Testis (tissue), 3 donors: ENCODE results near the gene CTIF. TPM values are rescaled to one million over a fixed set of nuclear protein-coding genes. Genes with fewer than 3 reads are reported as not detected.

Experiments
- DNase-seq: peaks from one replicate; pipeline ENCODE4 v3.0.0-alpha.2; 2019
- H3K27ac ChIP-seq, 2 donors: fragments of 200-600 bp; sonication (generic); one replicate each; pipeline ENCODE4 v1.5.1; 2019
- H3K27me3 ChIP-seq: fragments of 200-600 bp; sonication (generic); one replicate; pipeline ENCODE4 v1.5.1; 2019
- H3K36me3 ChIP-seq: fragments of 200-600 bp; sonication (generic); one replicate; pipeline ENCODE4 v1.5.1; 2017; ENCODE audit warnings: low read depth; ENCODE audit errors: missing control alignments
- H3K4me1 ChIP-seq: fragments of 200-600 bp; sonication (generic); one replicate; pipeline ENCODE4 v1.5.1; 2019
- H3K4me3 ChIP-seq, 2 donors: fragments of 200-600 bp; sonication (generic); one replicate each; pipeline ENCODE4 v1.5.1; 2017 to 2019
- H3K9me3 ChIP-seq: fragments of 200-600 bp; sonication (generic); one replicate; pipeline ENCODE4 v1.5.1; 2017
- POLR2A ChIP-seq: fragments of 450-650 bp; IDR thresholded peaks from one replicate; pipeline ENCODE4 v1.6.1; 2017; ENCODE audit warnings: antibody characterized with exemption, mild to moderate bottlenecking, moderate library complexity
- WGBS, 2 donors: methylation state at CpG; one replicate each; pipeline ENCODE4 v1.1.5; 2018; 5-methylcytosine and 5-hydroxymethylcytosine counted together
- intact Hi-C: fragments of 100-400 bp; cut with DNase I; formaldehyde crosslinking; loops from one replicate; pipeline ENCODE4 v1.15.1; 2023; ENCODE audit warnings: low total_unique reads
- polyA plus RNA-seq: library from polyadenylated mRNA; stranded (reverse); fragments of 350-450 nt; fragmentation: Illumina TruSeq; extraction: RNeasy Lipid Tissue Mini Kit (QIAGEN cat#74804); gene quantifications from one replicate; pipeline ENCODE4 v1.2.3, GENCODE V29; 2014; ENCODE audit warnings: low read depth, low replicate concordance; ENCODE audit not compliant: insufficient read depth
- total RNA-seq, 2 donors: library from RNA; depleted of rRNA; stranded (reverse); fragments of >200 nt; gene quantifications; one replicate each; pipeline ENCODE4 v1.2.3, GENCODE V29; 2016
- TF ChIP-seq, protein P1 (sequence below), 3 experiments: fragments of 450-650 bp in 2 of 3; fragments of 200-600 bp in 1 of 3; sonication (generic) in 1 of 3; IDR thresholded peaks; one replicate each; pipeline ENCODE4 v1.5.1; 2016 to 2019; ENCODE audit warnings: antibody characterized with exemption in 3 of 3, mild to moderate bottlenecking in 2 of 3, moderate library complexity in 1 of 3

The CTIF gene
- total and polyA plus RNA-seq, 3 donors from 2014 or later = 33.8 to 41.5 (median 35.6) TPM

GRCh38 chr18:48660346-48661228, 121.8 kb downstream of the CTIF start:
- peaks cover 16% of the 10 kb centered on the region for H3K4me1 ChIP-seq
- no peak for DNase-seq
- no peak overlapping the region for H3K27ac ChIP-seq
- no peaks in the 10 kb centered on the region for H3K27me3 ChIP-seq
- 65 to 68% methylated on average over 6 to 7 of the region's 7 CpGs for WGBS, 2 donors
- TF ChIP-seq POLR2A = no peak
- TF ChIP-seq, protein P1, sequence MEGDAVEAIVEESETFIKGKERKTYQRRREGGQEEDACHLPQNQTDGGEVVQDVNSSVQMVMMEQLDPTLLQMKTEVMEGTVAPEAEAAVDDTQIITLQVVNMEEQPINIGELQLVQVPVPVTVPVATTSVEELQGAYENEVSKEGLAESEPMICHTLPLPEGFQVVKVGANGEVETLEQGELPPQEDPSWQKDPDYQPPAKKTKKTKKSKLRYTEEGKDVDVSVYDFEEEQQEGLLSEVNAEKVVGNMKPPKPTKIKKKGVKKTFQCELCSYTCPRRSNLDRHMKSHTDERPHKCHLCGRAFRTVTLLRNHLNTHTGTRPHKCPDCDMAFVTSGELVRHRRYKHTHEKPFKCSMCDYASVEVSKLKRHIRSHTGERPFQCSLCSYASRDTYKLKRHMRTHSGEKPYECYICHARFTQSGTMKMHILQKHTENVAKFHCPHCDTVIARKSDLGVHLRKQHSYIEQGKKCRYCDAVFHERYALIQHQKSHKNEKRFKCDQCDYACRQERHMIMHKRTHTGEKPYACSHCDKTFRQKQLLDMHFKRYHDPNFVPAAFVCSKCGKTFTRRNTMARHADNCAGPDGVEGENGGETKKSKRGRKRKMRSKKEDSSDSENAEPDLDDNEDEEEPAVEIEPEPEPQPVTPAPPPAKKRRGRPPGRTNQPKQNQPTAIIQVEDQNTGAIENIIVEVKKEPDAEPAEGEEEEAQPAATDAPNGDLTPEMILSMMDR (IDR thresholded peaks at IDR 0.05) = no peak
- H3K36me3 ChIP-seq = no peaks in the 10 kb centered on the region
- H3K4me3 ChIP-seq = no peak overlapping the region
- intact Hi-C loops = loop anchor here (5.0 kb wide), 1 partner anchor 183 kb away; no protein-coding TSS in a partner anchor
- no peaks in the 10 kb centered on the region for H3K9me3 ChIP-seq

DNA sequence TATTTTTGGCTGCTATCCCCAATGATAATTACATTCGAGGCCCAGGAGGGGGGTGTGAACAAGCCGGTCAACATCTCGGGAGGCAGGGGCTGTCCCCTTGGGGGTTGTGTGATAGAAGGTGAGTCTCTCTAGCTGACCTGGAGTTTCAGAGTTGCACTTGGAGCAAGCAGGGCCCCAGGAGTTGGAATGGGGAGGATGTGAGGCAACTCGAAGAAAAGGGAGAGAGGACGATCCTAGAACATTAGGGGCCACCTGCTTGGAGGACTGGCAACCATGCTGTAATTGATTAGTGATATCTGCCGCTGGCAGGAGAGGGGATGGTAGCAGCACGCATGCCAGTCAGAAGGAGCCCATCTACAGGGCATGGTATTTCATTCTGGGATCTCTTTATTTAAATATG, 122.6 kb downstream of the CTIF start:
- WGBS, 2 donors = 62 to 65% methylated on average over 7 of the region's 7 CpGs
- TF ChIP-seq POLR2A = no peak
- TF ChIP-seq, protein P1 (IDR thresholded peaks at IDR 0.05) = no peak
- no peak for DNase-seq

GRCh38 chr18:48662011-48662661, 123.3 kb downstream of the CTIF start:
- H3K4me1 ChIP-seq = peaks cover 13% of the 10 kb centered on the region
- no peak for DNase-seq
- no peaks in the 10 kb centered on the region for H3K9me3 ChIP-seq
- H3K4me3 ChIP-seq = no peak overlapping the region
- no peaks in the 10 kb centered on the region for H3K36me3 ChIP-seq
- no peak overlapping the region for H3K27ac ChIP-seq
- H3K27me3 ChIP-seq = no peaks in the 10 kb centered on the region
- TF ChIP-seq POLR2A = no peak
- TF ChIP-seq, protein P1 (IDR thresholded peaks at IDR 0.05) = no peak
- intact Hi-C loops = loop anchor here (5.0 kb wide), 1 partner anchor 185 kb away; no protein-coding TSS in a partner anchor
- 51 to 56% methylated on average over 9 of the region's 9 CpGs for WGBS, 2 donors

More for the DNA sequence above, 122.6 kb downstream of the CTIF start:
- H3K4me3 ChIP-seq = no peak overlapping the region
- peaks cover 16% of the 10 kb centered on the region for H3K4me1 ChIP-seq
- no peak overlapping the region for H3K27ac ChIP-seq
- H3K36me3 ChIP-seq = no peaks in the 10 kb centered on the region
- H3K9me3 ChIP-seq = no peaks in the 10 kb centered on the region
- intact Hi-C loops = loop anchor here (5.0 kb wide), 1 partner anchor 184 kb away; no protein-coding TSS in a partner anchor
- no peaks in the 10 kb centered on the region for H3K27me3 ChIP-seq

- 71 to 76% methylated on average over 14 of the region's 14 CpGs for WGBS, 2 donors
- intact Hi-C loops = loop anchor here (5.0 kb wide), 1 partner anchor 186 kb away; no protein-coding TSS in a partner anchor
- Histone ChIP-seq H3K27ac (no peak overlapping the region), H3K36me3 (no peaks in the 10 kb centered on the region), H3K9me3 (no peaks in the 10 kb centered on the region), H3K27me3 (no peaks in the 10 kb centered on the region), H3K4me1 (peaks cover 13% of the 10 kb centered on the region), H3K4me3 (no peak overlapping the region)
- DNase-seq = no peak
- TF ChIP-seq, protein P1 (IDR thresholded peaks at IDR 0.05) = no peak
- TF ChIP-seq POLR2A = no peak
Measured at GRCh38 chr18:48663096-48663930, 124.5 kb downstream of the CTIF start.
